Measurements from ENCODE around the gene NOM1.
"Not testable (repeated sequence)": the region's sequence is repeated elsewhere in the genome, so short reads cannot be mapped to it uniquely, and the experiment has no call there.

The NOM1 gene

GRCh38 chr7:156940421-156941122 is 8.9 kb upstream of the NOM1 start:
- DNase-seq (ENCODE audit: low read depth) = no peak

- DNase-seq (ENCODE audit: low read depth) = no peak
Measured at GRCh38 chr7:156941393-156942182, 7.9 kb upstream of the NOM1 start.

GRCh38 chr7:156942708-156943090 is 6.8 kb upstream of the NOM1 start:
- DNase-seq (ENCODE audit: low read depth) = no peak

- DNase-seq (ENCODE audit: low read depth) = no peak
Measured at GRCh38 chr7:156943091-156944041, 6.1 kb upstream of the NOM1 start.

- no peak for DNase-seq (ENCODE audit: low read depth)
Measured at GRCh38 chr7:156944876-156945275, 4.6 kb upstream of the NOM1 start.

- no peak for DNase-seq (ENCODE audit: low read depth)
Measured at GRCh38 chr7:156947120-156947843, 2.2 kb upstream of the NOM1 start.

GRCh38 chr7:156948361-156948760 is 1.2 kb upstream of the NOM1 start:
- no peak for DNase-seq (ENCODE audit: low read depth)

GRCh38 chr7:156950381-156950858 is 908 bp downstream of the NOM1 start:
- DNase-seq (ENCODE audit: low read depth) = no peak

GRCh38 chr7:156953215-156953614 is 3.7 kb downstream of the NOM1 start:
- not testable (repeated sequence) for DNase-seq (ENCODE audit: low read depth)

- DNase-seq (ENCODE audit: low read depth) = no peak
Measured at GRCh38 chr7:156954941-156955340, 5.4 kb downstream of the NOM1 start.

- DNase-seq (ENCODE audit: low read depth) = no peak
Measured at GRCh38 chr7:156956727-156957126, 7.2 kb downstream of the NOM1 start.

GRCh38 chr7:156962145-156962544 is 12.6 kb downstream of the NOM1 start:
- no peak for DNase-seq (ENCODE audit: low read depth)

GRCh38 chr7:156962897-156963296 is 13.4 kb downstream of the NOM1 start:
- no peak for DNase-seq (ENCODE audit: low read depth)

- DNase-seq (ENCODE audit: low read depth) = no peak
Measured at GRCh38 chr7:156963472-156963871, 14.0 kb downstream of the NOM1 start.

- no peak for DNase-seq (ENCODE audit: low read depth)
Measured at GRCh38 chr7:156964971-156965370, 15.5 kb downstream of the NOM1 start.

GRCh38 chr7:156966387-156966786 is 16.9 kb downstream of the NOM1 start:
- no peak for DNase-seq (ENCODE audit: low read depth)

GRCh38 chr7:156968183-156968582 is 18.7 kb downstream of the NOM1 start:
- DNase-seq (ENCODE audit: low read depth) = no peak

- no peak for DNase-seq (ENCODE audit: low read depth)
Measured at GRCh38 chr7:156969972-156970420, 20.5 kb downstream of the NOM1 start.

GRCh38 chr7:156975620-156976019 is 26.1 kb downstream of the NOM1 start:
- DNase-seq (ENCODE audit: low read depth) = no peak

GRCh38 chr7:156979007-156979606 is 29.6 kb downstream of the NOM1 start:
- DNase-seq (ENCODE audit: low read depth) = no peak

- no peak for DNase-seq (ENCODE audit: low read depth)
Measured at GRCh38 chr7:156979711-156980110, 30.2 kb downstream of the NOM1 start.
